PC-9 (cell line): ENCODE data around the gene PTPRA.

ENCODE experiments used
- EZH2 ChIP-seq: fragments of 200-600 bp; sonication (generic); IDR thresholded peaks from 2 replicates; pipeline ENCODE4 v1.8.0; 2017; ENCODE audit warnings: antibody characterized with exemption, low read depth
- TF ChIP-seq, protein P1 (sequence below): fragments of 200-600 bp; sonication (generic); conservative IDR thresholded peaks from 2 replicates; pipeline ENCODE4 v1.6.1; 2017; ENCODE audit warnings: mixed run types, antibody characterized with exemption, mild to moderate bottlenecking, moderate library complexity

GRCh38 chr20:2914160-2914559 is 40.9 kb downstream of the PTPRA start:
- TF ChIP-seq, protein P1, sequence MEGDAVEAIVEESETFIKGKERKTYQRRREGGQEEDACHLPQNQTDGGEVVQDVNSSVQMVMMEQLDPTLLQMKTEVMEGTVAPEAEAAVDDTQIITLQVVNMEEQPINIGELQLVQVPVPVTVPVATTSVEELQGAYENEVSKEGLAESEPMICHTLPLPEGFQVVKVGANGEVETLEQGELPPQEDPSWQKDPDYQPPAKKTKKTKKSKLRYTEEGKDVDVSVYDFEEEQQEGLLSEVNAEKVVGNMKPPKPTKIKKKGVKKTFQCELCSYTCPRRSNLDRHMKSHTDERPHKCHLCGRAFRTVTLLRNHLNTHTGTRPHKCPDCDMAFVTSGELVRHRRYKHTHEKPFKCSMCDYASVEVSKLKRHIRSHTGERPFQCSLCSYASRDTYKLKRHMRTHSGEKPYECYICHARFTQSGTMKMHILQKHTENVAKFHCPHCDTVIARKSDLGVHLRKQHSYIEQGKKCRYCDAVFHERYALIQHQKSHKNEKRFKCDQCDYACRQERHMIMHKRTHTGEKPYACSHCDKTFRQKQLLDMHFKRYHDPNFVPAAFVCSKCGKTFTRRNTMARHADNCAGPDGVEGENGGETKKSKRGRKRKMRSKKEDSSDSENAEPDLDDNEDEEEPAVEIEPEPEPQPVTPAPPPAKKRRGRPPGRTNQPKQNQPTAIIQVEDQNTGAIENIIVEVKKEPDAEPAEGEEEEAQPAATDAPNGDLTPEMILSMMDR = no peak; the same call in 1 of the 2 replicates
- no peak for TF ChIP-seq EZH2
